ENCODE data around the gene ACTN3.
"Not testable (repeated sequence)": the region's sequence is repeated elsewhere in the genome, so short reads cannot be mapped to it uniquely, and the experiment has no call there.

Gene ACTN3

DNA sequence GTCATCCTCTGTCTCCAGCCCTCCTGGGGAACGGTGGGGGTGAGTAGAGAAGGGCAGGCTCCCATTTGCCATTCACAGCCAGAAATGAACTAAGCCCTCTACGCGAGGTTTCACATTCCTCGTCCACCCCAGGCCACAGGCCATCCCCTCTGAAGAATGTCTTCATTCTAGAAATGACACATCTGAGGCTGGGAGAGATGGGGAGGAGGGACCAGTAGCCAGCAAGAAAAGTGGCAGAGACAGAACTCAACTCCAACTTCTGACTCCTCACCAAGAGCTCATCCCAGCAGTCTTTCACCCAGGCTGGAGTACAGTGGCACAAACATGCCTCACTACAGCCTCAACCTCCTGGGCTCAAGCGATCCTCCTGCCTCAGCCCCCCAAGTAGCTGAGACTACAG lies 18.3 kb downstream of the ACTN3 start:
- DNase-seq (ENCODE audit: low read depth in 2 of 2) = no peak

DNA sequence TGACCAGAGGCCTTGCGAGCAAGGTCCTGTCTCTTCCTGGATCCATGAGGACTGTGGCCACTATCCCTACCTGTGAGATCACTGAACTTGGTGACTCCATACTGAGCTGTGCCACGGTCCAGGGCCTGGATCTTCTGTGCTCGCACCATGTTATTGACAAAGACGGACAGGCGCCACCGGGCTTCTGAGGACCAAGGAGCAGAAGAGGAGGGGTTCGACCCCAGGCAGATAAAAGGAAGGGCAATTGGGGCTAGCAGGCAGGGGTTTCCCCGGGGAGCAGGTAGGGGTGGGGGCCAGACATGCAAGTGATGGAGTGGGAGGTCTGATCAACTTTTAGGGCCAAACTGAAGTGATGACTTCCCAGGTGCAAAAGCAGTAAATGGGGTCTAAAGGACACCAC lies 19.5 kb downstream of the ACTN3 start:
- no peak for DNase-seq (ENCODE audit: low read depth in 2 of 2)

DNA sequence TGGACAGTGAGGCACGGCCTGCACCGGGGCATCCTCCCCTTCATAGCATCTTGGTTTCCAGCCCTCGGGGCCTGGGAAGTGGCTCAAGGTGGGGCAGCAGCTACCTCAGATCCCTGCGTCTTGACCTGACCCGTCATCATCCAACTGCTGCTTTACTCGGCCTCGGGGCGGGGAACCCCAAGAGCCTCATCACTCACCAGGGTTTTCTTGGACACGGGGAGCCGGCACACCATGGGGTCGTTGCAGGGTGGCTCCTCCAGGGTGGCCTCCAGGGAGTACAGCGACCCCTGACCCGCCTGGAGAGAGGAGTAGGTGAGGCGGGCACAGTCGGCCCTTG lies 21.1 kb downstream of the ACTN3 start:
- no peak for DNase-seq (ENCODE audit: low read depth in 2 of 2)

GRCh38 chr11:66568124-66568916 lies 21.6 kb downstream of the ACTN3 start, which contains the start of gene CTSF:
TSS of gene CTSF (minus strand) at chr11:66568606. CDS start at chr11:66568486, 120 bp downstream.
- DNase-seq (ENCODE audit: low read depth in 2 of 2) = peak; percentile 63 to 67

- DNase-seq (ENCODE audit: low read depth in 2 of 2) = no peak
Observed at GRCh38 chr11:66569076-66569475, 22.4 kb downstream of the ACTN3 start.

- DNase-seq (ENCODE audit: low read depth in 2 of 2) = no peak
Observed at GRCh38 chr11:66570079-66570849, 23.6 kb downstream of the ACTN3 start.

DNA sequence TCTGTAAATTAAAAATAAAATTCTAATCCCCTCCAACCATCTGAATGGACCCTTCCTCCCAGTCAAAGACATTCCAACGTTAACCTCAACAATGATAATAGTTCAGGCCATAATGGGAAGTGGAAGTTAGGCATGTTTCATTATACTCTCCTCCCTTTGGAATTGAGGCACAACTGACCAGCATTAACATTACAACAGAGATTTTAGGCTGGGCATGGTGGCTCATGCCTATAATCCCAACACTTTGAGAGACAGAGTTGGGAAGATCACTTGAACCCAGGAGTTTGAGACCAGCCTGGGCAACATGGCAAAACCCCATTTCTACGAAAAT lies 24.1 kb downstream of the ACTN3 start:
- no peak for DNase-seq (ENCODE audit: low read depth in 2 of 2)

- DNase-seq (ENCODE audit: low read depth in 2 of 2) = peak; percentile 72 to 82
Observed at GRCh38 chr11:66579017-66579606, 32.4 kb downstream of the ACTN3 start.

- DNase-seq (ENCODE audit: low read depth in 2 of 2) = no peak
Observed at GRCh38 chr11:66580803-66581202, 34.1 kb downstream of the ACTN3 start.

DNA sequence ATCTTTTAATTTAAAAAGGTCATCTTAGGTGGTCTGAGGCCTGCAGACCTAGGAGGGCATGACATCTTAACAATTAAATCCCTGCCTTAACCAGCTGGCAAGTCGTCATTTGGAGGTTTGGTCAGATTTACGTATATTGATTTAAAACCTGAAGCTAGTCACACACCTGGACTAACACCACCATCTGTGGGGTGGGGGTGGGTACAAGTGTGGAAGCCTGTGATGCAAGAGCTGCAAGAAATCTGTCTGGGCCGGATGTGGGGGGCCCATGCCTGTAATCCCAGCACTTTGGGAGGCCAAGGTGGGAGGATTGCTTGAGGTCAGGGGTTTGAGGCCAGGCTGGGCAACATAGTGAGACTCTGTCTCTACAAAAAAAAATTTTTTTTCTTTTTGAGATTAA lies 34.6 kb downstream of the ACTN3 start:
- no peak for DNase-seq (ENCODE audit: low read depth in 2 of 2)

GRCh38 chr11:66582565-66583147 lies 36.0 kb downstream of the ACTN3 start:
- DNase-seq (ENCODE audit: low read depth in 2 of 2) = not testable (repeated sequence)

DNA sequence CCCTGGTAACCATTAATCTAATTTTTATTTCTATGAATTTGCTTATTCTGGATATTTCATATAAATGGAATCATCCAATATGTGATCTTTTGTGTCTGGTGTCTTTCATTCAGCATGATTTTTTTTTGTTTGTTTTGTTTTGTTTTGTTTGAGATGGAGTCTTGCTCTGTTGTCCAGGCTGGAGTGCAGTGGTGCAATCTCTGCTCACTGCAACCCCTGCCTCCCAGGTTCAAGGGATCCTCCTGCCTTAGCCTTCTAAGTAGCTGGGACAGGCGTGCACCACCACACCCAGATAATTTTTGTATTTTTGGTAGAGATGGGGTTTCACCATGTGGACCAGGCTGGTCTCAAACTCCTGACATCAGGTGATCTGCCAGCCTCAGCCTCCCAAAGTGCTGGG lies 38.7 kb downstream of the ACTN3 start:
- not testable (repeated sequence) for DNase-seq (ENCODE audit: low read depth in 2 of 2)

- DNase-seq (ENCODE audit: low read depth in 2 of 2) = no peak
Observed at GRCh38 chr11:66586136-66586535, 39.4 kb downstream of the ACTN3 start.

GRCh38 chr11:66589315-66589714 lies 42.6 kb downstream of the ACTN3 start:
- DNase-seq (ENCODE audit: low read depth in 2 of 2) = not testable (repeated sequence)

DNA sequence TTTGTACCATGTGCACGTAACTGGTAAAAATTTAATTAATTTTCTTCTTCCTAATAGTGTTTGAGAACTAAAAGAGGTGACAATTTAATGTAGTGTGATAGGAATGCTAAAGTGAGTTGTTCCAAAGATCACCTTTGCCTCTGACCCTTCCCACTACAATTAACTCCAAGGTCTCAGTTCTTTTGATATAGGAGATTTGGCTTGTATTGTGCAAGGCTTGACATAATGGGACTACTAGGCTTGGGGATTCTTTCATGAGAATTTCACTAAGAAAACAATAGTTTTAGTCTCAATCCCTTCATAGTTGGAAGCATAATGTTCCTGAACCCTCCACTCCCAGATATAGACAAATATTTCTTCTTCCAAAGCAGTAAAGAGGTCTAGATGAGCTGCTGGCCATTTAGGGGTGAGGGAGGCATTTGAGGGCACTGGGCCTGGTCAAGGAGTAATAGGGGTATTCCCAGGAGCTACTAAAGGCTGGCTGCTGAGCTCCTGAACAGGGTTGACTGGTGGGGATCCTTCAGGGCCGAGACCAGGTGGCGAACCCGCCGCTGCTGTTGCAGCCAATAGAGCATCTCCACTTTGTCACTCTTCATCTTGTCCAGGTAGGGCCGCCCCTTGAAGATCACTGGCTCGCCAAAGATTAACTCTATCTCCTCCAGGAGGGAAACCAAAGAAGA lies 43.4 kb downstream of the ACTN3 start:
- no peak for DNase-seq (ENCODE audit: low read depth in 2 of 2)

- no peak for DNase-seq (ENCODE audit: low read depth in 2 of 2)
Observed at GRCh38 chr11:66591175-66591574, 44.5 kb downstream of the ACTN3 start.

GRCh38 chr11:66592457-66593302 lies 46.0 kb downstream of the ACTN3 start, which contains the start of the genes CCDC87 and CCS:
TSS of gene CCDC87 (minus strand) at chr11:66593063. CDS start at chr11:66593015, 48 bp downstream.
TSS of gene CCS (plus strand) at chr11:66593185. CDS start at chr11:66593262, 77 bp downstream.
- peak; percentile 98 to 99 for DNase-seq (ENCODE audit: low read depth in 2 of 2)

GRCh38 chr11:66593303-66593635 lies 46.6 kb downstream of the ACTN3 start:
- DNase-seq (ENCODE audit: low read depth in 2 of 2) = no peak

GRCh38 chr11:66593650-66594049 lies 46.9 kb downstream of the ACTN3 start:
- no peak for DNase-seq (ENCODE audit: low read depth in 2 of 2)

- no peak for DNase-seq (ENCODE audit: low read depth in 2 of 2)
Observed at GRCh38 chr11:66595245-66595904, 48.7 kb downstream of the ACTN3 start.

Data from stimulated activated CD8-positive, alpha-beta memory T cell treated with anti-CD3 and anti-CD28 coated beads, Interleukin-2, amount 100 ng/mL, for 48 hours (primary cell).